ENCODE results near the gene RPL32. TPM values are rescaled to one million over a fixed set of nuclear protein-coding genes. Genes with fewer than 3 reads are reported as not detected.

The RPL32 gene
- total and polyA plus RNA-seq, 2 experiments from 2014 or later, result 426 to 947 TPM

DNA sequence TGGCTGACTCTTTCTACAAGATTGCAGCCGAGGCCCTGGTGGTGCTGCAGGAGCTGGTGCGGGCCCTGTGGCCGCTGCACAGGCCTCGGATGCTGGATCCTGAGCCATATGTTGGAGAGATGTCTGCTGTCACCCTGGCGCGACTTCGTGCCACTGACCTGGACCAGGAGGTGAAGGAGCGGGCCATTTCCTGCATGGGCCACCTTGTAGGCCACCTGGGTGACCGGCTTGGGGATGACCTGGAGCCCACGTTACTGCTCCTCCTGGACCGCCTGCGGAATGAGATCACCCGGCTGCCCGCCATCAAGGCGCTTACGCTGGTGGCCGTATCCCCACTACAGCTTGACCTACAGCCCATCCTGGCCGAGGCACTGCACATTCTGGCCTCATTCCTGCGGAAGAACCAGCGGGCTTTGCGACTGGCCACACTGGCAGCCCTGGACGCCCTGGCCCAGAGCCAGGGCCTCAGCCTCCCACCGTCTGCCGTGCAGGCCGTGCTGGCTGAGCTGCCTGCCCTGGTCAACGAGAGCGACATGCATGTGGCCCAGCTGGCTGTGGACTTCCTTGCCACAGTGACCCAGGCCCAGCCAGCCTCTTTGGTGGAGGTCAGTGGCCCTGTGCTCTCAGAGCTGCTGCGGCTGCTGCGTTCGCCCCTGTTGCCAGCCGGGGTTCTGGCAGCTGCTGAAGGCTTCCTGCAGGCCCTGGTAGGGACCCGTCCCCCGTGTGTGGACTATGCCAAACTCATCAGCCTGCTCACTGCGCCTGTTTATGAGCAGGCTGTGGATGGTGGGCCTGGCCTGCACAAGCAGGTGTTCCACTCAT lies 24.6 kb downstream of the RPL32 start:
- Histone ChIP-seq H3K4me3 (no peak overlapping the region), H3K9me3 (ENCODE audit: low read depth) (no peaks in the 10 kb centered on the region), H3K4me1 (ENCODE audit: insufficient read depth) (no peaks in the 10 kb centered on the region), H3K36me3 (ENCODE audit: low read depth) (no peaks in the 10 kb centered on the region), H3K27me3 (replicated peaks; ENCODE audit: insufficient read depth) (no peaks in the 10 kb centered on the region), H3K4me2 (ENCODE audit: unreplicated experiment) (no peak overlapping the region), H4K20me1 (ENCODE audit: insufficient read depth) (no peaks in the 10 kb centered on the region), H3F3A (ENCODE audit: insufficient read depth) (no peaks in the 10 kb centered on the region), H3K79me2 (ENCODE audit: insufficient read depth) (no peaks in the 10 kb centered on the region), H3K27ac (no peak overlapping the region), H2AFZ (no peak overlapping the region), H3K9ac (no peak overlapping the region), H3K9me2 (ENCODE audit: insufficient read depth) (no peaks in the 10 kb centered on the region)
- no peak for DNase-seq
- WGBS, 2 experiments (ENCODE audit: low coverage in 1 of 2, low lambda C conversion rate in 2 of 2, missing lambda C conversion rate in 2 of 2), result 95% methylated on average over 32 to 34 of the region's 34 CpGs
- no peak for TF ChIP-seq EZH2 (IDR thresholded peaks at IDR 0.05; ENCODE audit: insufficient read depth, poor library complexity, severe bottlenecking)
- no peak for TF ChIP-seq EZH2phosphoT487 (IDR thresholded peaks at IDR 0.05; ENCODE audit: insufficient read depth, low read depth)
- in situ Hi-C loops (cut with MboI), result no loop called here

- H3K36me3 ChIP-seq (ENCODE audit: low read depth), result no peaks in the 10 kb centered on the region
- H3F3A ChIP-seq (ENCODE audit: insufficient read depth), result no peaks in the 10 kb centered on the region
- no peak for DNase-seq
- no peak overlapping the region for H3K4me2 ChIP-seq (ENCODE audit: unreplicated experiment)
- in situ Hi-C loops (cut with MboI), result no loop called here
- H3K27me3 ChIP-seq (replicated peaks; ENCODE audit: insufficient read depth), result no peaks in the 10 kb centered on the region
- no peak overlapping the region for H3K27ac ChIP-seq
- TF ChIP-seq EZH2 (IDR thresholded peaks at IDR 0.05; ENCODE audit: insufficient read depth, poor library complexity, severe bottlenecking), result no peak
- TF ChIP-seq EZH2phosphoT487 (IDR thresholded peaks at IDR 0.05; ENCODE audit: insufficient read depth, low read depth), result no peak
- no peaks in the 10 kb centered on the region for H3K79me2 ChIP-seq (ENCODE audit: insufficient read depth)
- no peaks in the 10 kb centered on the region for H4K20me1 ChIP-seq (ENCODE audit: insufficient read depth)
- H3K4me1 ChIP-seq (ENCODE audit: insufficient read depth), result no peaks in the 10 kb centered on the region
- H3K4me3 ChIP-seq, result no peak overlapping the region
- 90 to 91% methylated on average over 9 of the region's 9 CpGs for WGBS, 2 experiments (ENCODE audit: low coverage in 1 of 2, low lambda C conversion rate in 2 of 2, missing lambda C conversion rate in 2 of 2)
- H3K9me2 ChIP-seq (ENCODE audit: insufficient read depth), result no peaks in the 10 kb centered on the region
- H2AFZ ChIP-seq, result no peak overlapping the region
- H3K9ac ChIP-seq, result no peak overlapping the region
- H3K9me3 ChIP-seq (ENCODE audit: low read depth), result no peaks in the 10 kb centered on the region
These were observed 25.6 kb downstream of the RPL32 start for GRCh38 chr3:12815719-12816118.

GRCh38 chr3:12815078-12815477 lies 26.3 kb downstream of the RPL32 start:
- H4K20me1 ChIP-seq (ENCODE audit: insufficient read depth), result no peaks in the 10 kb centered on the region
- H3F3A ChIP-seq (ENCODE audit: insufficient read depth), result no peaks in the 10 kb centered on the region
- no peaks in the 10 kb centered on the region for H3K9me2 ChIP-seq (ENCODE audit: insufficient read depth)
- H3K9ac ChIP-seq, result no peak overlapping the region
- H3K27ac ChIP-seq, result no peak overlapping the region
- H3K9me3 ChIP-seq (ENCODE audit: low read depth), result no peaks in the 10 kb centered on the region
- H3K27me3 ChIP-seq (replicated peaks; ENCODE audit: insufficient read depth), result no peaks in the 10 kb centered on the region
- no peaks in the 10 kb centered on the region for H3K79me2 ChIP-seq (ENCODE audit: insufficient read depth)
- no peak overlapping the region for H2AFZ ChIP-seq
- no peaks in the 10 kb centered on the region for H3K4me1 ChIP-seq (ENCODE audit: insufficient read depth)
- WGBS, 2 experiments (ENCODE audit: low coverage in 1 of 2, low lambda C conversion rate in 2 of 2, missing lambda C conversion rate in 2 of 2), result 84 to 90% methylated on average over 20 to 24 of the region's 24 CpGs
- DNase-seq, result no peak
- no peak for TF ChIP-seq EZH2phosphoT487 (IDR thresholded peaks at IDR 0.05; ENCODE audit: insufficient read depth, low read depth)
- no peak for TF ChIP-seq EZH2 (IDR thresholded peaks at IDR 0.05; ENCODE audit: insufficient read depth, poor library complexity, severe bottlenecking)
- in situ Hi-C loops (cut with MboI), result no loop called here
- no peak overlapping the region for H3K4me2 ChIP-seq (ENCODE audit: unreplicated experiment)
- H3K36me3 ChIP-seq (ENCODE audit: low read depth), result no peaks in the 10 kb centered on the region
- H3K4me3 ChIP-seq, result no peak overlapping the region

GRCh38 chr3:12813967-12814366 lies 27.4 kb downstream of the RPL32 start:
- Histone ChIP-seq H3K4me1 (ENCODE audit: insufficient read depth) (peaks cover 3% of the 10 kb centered on the region; the same call in 1 of the 2 replicates), H3K9me3 (ENCODE audit: low read depth) (no peaks in the 10 kb centered on the region), H3K79me2 (ENCODE audit: insufficient read depth) (no peaks in the 10 kb centered on the region), H3K9ac (no peak overlapping the region), H3K27ac (no peak overlapping the region), H2AFZ (no peak overlapping the region), H3K4me2 (ENCODE audit: unreplicated experiment) (no peak overlapping the region), H3K27me3 (replicated peaks; ENCODE audit: insufficient read depth) (no peaks in the 10 kb centered on the region), H3K9me2 (ENCODE audit: insufficient read depth) (no peaks in the 10 kb centered on the region), H3K4me3 (no peak overlapping the region), H3K36me3 (ENCODE audit: low read depth) (no peaks in the 10 kb centered on the region), H4K20me1 (ENCODE audit: insufficient read depth) (no peaks in the 10 kb centered on the region), H3F3A (ENCODE audit: insufficient read depth) (no peaks in the 10 kb centered on the region)
- TF ChIP-seq EZH2phosphoT487 (IDR thresholded peaks at IDR 0.05; ENCODE audit: insufficient read depth, low read depth) (no peak), EZH2 (IDR thresholded peaks at IDR 0.05; ENCODE audit: insufficient read depth, poor library complexity, severe bottlenecking) (no peak)
- no peak for DNase-seq
- 84 to 91% methylated on average over 6 of the region's 6 CpGs for WGBS, 2 experiments (ENCODE audit: low coverage in 1 of 2, low lambda C conversion rate in 2 of 2, missing lambda C conversion rate in 2 of 2)
- in situ Hi-C loops (cut with MboI), result no loop called here
